HCT116 (cell line): ENCODE measurements around the gene DHRS7. TPM values are rescaled to one million over a fixed set of nuclear protein-coding genes. Genes with fewer than 3 reads are reported as not detected.

Experiments used
- ATAC-seq: fragments of 200-7000 bp; cut with Tn5 transposase; 2 replicates; pipeline ENCODE4 v1.9.1; 2020; ENCODE audit warnings: mild to moderate bottlenecking, moderate library complexity
- BruUV-seq: library from RNA; stranded (reverse); fragments of 400-500 nt; replicated peaks from 2 replicates; lab custom pipeline; 2021; lab: Mats Ljungman, UMichigan
- CTCF ChIA-PET: fragments of 300-600 bp; sonication (Branson Sonifier 250); formaldehyde crosslinking; loops from one replicate; lab custom pipeline; 2021; ENCODE audit warnings: antibody characterized with exemption; lab: Charles Lee
- POLR2A ChIA-PET: fragments of 300-600, 350-600 bp; sonication (Branson Sonifier 250); formaldehyde crosslinking; loops from one replicate; lab custom pipeline; 2021; ENCODE audit warnings: antibody characterized with exemption; lab: Charles Lee
- RAD21 ChIA-PET, 2 experiments: fragments of 300-600 bp; sonication (Branson Sonifier 250); formaldehyde crosslinking; loops; one replicate each; lab custom pipeline; 2023; ENCODE audit warnings: low total read pairs in 2 of 2; ENCODE audit not compliant: uncharacterized antibody in 2 of 2, unreplicated experiment in 2 of 2, low non-redundant PET in 1 of 2; lab: Charles Lee
- DNase-seq: peaks from one replicate; pipeline ENCODE4 v3.0.0-alpha.2; 2010; ENCODE audit warnings: low read depth, low spot score
- H2AFZ ChIP-seq: fragments of 200-600 bp; shearing (Covaris generic), sonication (generic); 2 replicates; pipeline ENCODE4 v1.6.1; 2017; ENCODE audit warnings: low read depth, mixed run types, mixed read lengths, antibody characterized with exemption, low read length; ENCODE audit not compliant: poor library complexity, severe bottlenecking
- H3K27ac ChIP-seq: 2 replicates; pipeline ENCODE4 v1.5.1; 2012; ENCODE audit warnings: low read depth, low read length
- H3K27me3 ChIP-seq: fragments of 200-600 bp; sonication (generic); 2 replicates; pipeline ENCODE4 v1.6.1; 2016; ENCODE audit warnings: mixed run types, low read length, mixed read lengths; ENCODE audit not compliant: insufficient read depth
- H3K36me3 ChIP-seq, 2 experiments: fragments of 200-500 bp in 1 of 2; fragments of 200-600 bp in 1 of 2; sonication (Bioruptor generic) in 1 of 2; sonication (generic) in 1 of 2; 2 replicates each; pipeline versions ENCODE4 v1.5.1 to v1.6.1; 2014 to 2016; ENCODE audit warnings: low read length in 2 of 2, inconsistent platforms in 1 of 2, mixed read lengths in 1 of 2, mixed run types in 1 of 2; ENCODE audit not compliant: insufficient read depth in 2 of 2, control insufficient read depth in 1 of 2
- H3K4me1 ChIP-seq, 2 experiments: fragments of 200-600 bp in 1 of 2; sonication (generic) in 1 of 2; 2 replicates each; pipeline versions ENCODE4 v1.5.1 to v1.6.1; 2012 to 2017; ENCODE audit warnings: low read length in 2 of 2, inconsistent platforms in 1 of 2, mild to moderate bottlenecking in 1 of 2, mixed read lengths in 1 of 2, mixed run types in 1 of 2, moderate library complexity in 1 of 2; ENCODE audit not compliant: insufficient read depth in 2 of 2, control insufficient read depth in 1 of 2
- H3K4me2 ChIP-seq: fragments of 200-600 bp; sonication (generic); 2 replicates; pipeline ENCODE4 v1.6.1; 2017; ENCODE audit warnings: mixed run types, low read length, mixed read lengths
- H3K4me3 ChIP-seq, 2 experiments: fragments of 200-600 bp in 1 of 2; sonication (generic) in 1 of 2; replicated peaks in 1 of 2; 2 replicates each; pipeline ENCODE4 v1.5.1; 2011 to 2016; ENCODE audit warnings: low read length in 2 of 2, control low read depth in 1 of 2, low read depth in 1 of 2, mild to moderate bottlenecking in 1 of 2, mixed read lengths in 1 of 2, mixed run types in 1 of 2
- H3K79me2 ChIP-seq: fragments of 200-600 bp; sonication (generic); 2 replicates; pipeline ENCODE4 v1.6.1; 2017; ENCODE audit warnings: mild to moderate bottlenecking, mixed run types, low read length, moderate library complexity, mixed read lengths; ENCODE audit not compliant: insufficient read depth
- H3K9ac ChIP-seq: fragments of 200-600 bp; sonication (generic); 2 replicates; pipeline ENCODE4 v1.6.1; 2016; ENCODE audit warnings: low read length, mixed read lengths
- H3K9me2 ChIP-seq: fragments of 200-600 bp; sonication (generic), shearing (Covaris generic); 2 replicates; pipeline ENCODE4 v1.6.1; 2017; ENCODE audit warnings: mixed run types, mild to moderate bottlenecking, moderate library complexity; ENCODE audit not compliant: insufficient read depth
- H3K9me3 ChIP-seq, 2 experiments: fragments of 200-500 bp in 1 of 2; fragments of 200-600 bp in 1 of 2; sonication (Bioruptor generic) in 1 of 2; sonication (generic) in 1 of 2; 2 replicates each; pipeline ENCODE4 v1.6.1; 2014 to 2017; ENCODE audit warnings: low read length in 2 of 2, mixed read lengths in 2 of 2, inconsistent platforms in 1 of 2, low read depth in 1 of 2, mild to moderate bottlenecking in 1 of 2, mixed run types in 1 of 2, moderate library complexity in 1 of 2; ENCODE audit not compliant: control insufficient read depth in 1 of 2, insufficient read depth in 1 of 2
- H4K20me1 ChIP-seq: fragments of 200-600 bp; sonication (generic), shearing (Covaris generic); 2 replicates; pipeline ENCODE4 v1.6.1; 2017; ENCODE audit warnings: mixed run types, mild to moderate bottlenecking, moderate library complexity; ENCODE audit not compliant: insufficient read depth
- ATF3 ChIP-seq: IDR thresholded peaks from 2 replicates; pipeline ENCODE4 v1.6.1; 2012
- EGR1 ChIP-seq: IDR thresholded peaks from 2 replicates; pipeline ENCODE4 v1.6.1; 2012; ENCODE audit warnings: low read depth
- FOSL1 ChIP-seq: IDR thresholded peaks from 2 replicates; pipeline ENCODE4 v1.6.1; 2012; ENCODE audit warnings: low read depth
- MAX ChIP-seq: IDR thresholded peaks from 2 replicates; pipeline ENCODE4 v1.6.1; 2012
- POLR2A ChIP-seq: IDR thresholded peaks from 2 replicates; pipeline ENCODE4 v1.7.0; 2011; ENCODE audit warnings: borderline replicate concordance; ENCODE audit not compliant: insufficient read depth, insufficient read length; ENCODE audit errors: extremely low read depth
- POLR2AphosphoS5 ChIP-seq: IDR thresholded peaks from 2 replicates; pipeline ENCODE4 v1.6.1; 2011; ENCODE audit warnings: mild to moderate bottlenecking, low read depth, low read length, moderate library complexity
- SIN3A ChIP-seq: IDR thresholded peaks from 2 replicates; pipeline ENCODE4 v1.6.1; 2012; ENCODE audit warnings: low read depth
- SP1 ChIP-seq: IDR thresholded peaks from 2 replicates; pipeline ENCODE4 v1.6.1; 2012; ENCODE audit warnings: low read depth
- TCF7L2 ChIP-seq: IDR thresholded peaks from 2 replicates; pipeline ENCODE4 v1.7.0; 2011; ENCODE audit warnings: borderline replicate concordance, inconsistent platforms; ENCODE audit not compliant: insufficient read depth, insufficient read length; ENCODE audit errors: extremely low read depth
- YY1 ChIP-seq: IDR thresholded peaks from 2 replicates; pipeline ENCODE4 v1.6.1; 2011; ENCODE audit warnings: low read length, low read depth, moderate library complexity, mild to moderate bottlenecking; ENCODE audit not compliant: insufficient replicate concordance; ENCODE audit errors: extremely low read depth
- ZNF274 ChIP-seq: fragments of 200-500 bp; sonication (Bioruptor generic); IDR thresholded peaks from 2 replicates; pipeline ENCODE4 v1.6.1; 2014; ENCODE audit warnings: mild to moderate bottlenecking, low read depth, low read length, inconsistent platforms
- intact Hi-C: fragments of 100-400 bp; cut with micrococcal nuclease; formaldehyde crosslinking; loops from 2 replicates; pipeline ENCODE4 v1.10.0; 2022
- total RNA-seq: library from RNA; stranded (reverse); gene quantifications from one replicate; pipeline ENCODE4 v1.2.1, GENCODE V29; 2021; ENCODE audit not compliant: unreplicated experiment
- TF ChIP-seq, protein P1 (sequence below): IDR thresholded peaks from 2 replicates; pipeline ENCODE4 v1.6.1; 2012; ENCODE audit warnings: low read depth
- TF ChIP-seq, protein P2 (sequence below): IDR thresholded peaks from 2 replicates; pipeline ENCODE4 v1.6.1; 2011; ENCODE audit warnings: mild to moderate bottlenecking, low read length, moderate library complexity; ENCODE audit not compliant: insufficient replicate concordance; ENCODE audit errors: extremely low read depth

DHRS7 gene
- total RNA-seq, 1 experiment from 2014 or later = 43.8 TPM

GRCh38 chr14:60179431-60179869 is 14.3 kb upstream of the DHRS7 start:
- Histone ChIP-seq H3K9ac (no peak overlapping the region), H3K4me1 (peaks cover 0 to 24% of the 10 kb centered on the region in 2 experiments; a peak in 2 of 4 replicates), H3K9me2 (no peaks in the 10 kb centered on the region), H2AFZ (peak overlapping the region; percentile 47), H3K36me3 (no peaks in the 10 kb centered on the region), H3K27ac (no peak overlapping the region), H3K27me3 (no peaks in the 10 kb centered on the region), H3K79me2 (no peaks in the 10 kb centered on the region), H3K4me3 (no peak overlapping the region), H3K4me2 (peak overlapping the region; percentile 24), H4K20me1 (no peaks in the 10 kb centered on the region), H3K9me3 (0 out of 4 replicates have a peak, but pooled peaks cover 0 to 5% of the 10 kb centered on the region in 2 experiments)
- ATAC-seq = peak; percentile 36; the same call in 1 of the 2 replicates
- ChIA-PET RAD21 (interaction anchor here in 1 of 2 experiments (0.6 kb wide), 1 partner anchor 175 kb away, joined by 3 read pairs; no protein-coding TSS in a partner anchor), POLR2A (interaction anchor here (0.5 kb wide), 1 partner anchor 457 kb away, joined by 4 read pairs; no protein-coding TSS in a partner anchor), CTCF (interaction anchor here (1.0 kb wide), 2 partner anchors 215 to 282 kb away, joined by 3 read pairs; no protein-coding TSS in a partner anchor)
- no peak for DNase-seq
- TF ChIP-seq FOSL1 (0 out of 2 replicates have a peak, but pooled peaks have one; percentile 4), EGR1 (no peak)
- intact Hi-C loops = no loop called here
- BruUV-seq = no TSS peak

DNA sequence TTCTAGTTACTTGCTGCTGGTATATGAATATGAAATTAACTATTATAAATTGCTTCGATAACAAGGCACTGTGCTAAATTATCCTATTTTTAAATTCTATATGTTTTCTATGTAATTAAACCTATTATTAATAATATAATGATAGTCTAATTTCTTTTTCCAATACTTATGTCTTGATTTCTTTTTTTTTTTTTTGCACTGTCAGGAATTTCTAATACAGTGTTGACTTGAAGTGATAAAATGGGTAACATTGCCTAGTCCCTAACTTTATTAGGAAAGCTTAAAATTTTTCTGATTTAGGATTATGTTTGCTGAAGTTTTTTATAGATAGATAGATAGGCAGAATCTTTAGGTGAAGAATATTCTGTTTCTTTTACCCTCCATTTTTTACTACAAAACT is 13.6 kb upstream of the DHRS7 start:
- H3K4me3 ChIP-seq = no peak overlapping the region
- intact Hi-C loops = no loop called here
- H3K9me3 ChIP-seq = 0 out of 4 replicates have a peak, but pooled peaks cover 0 to 5% of the 10 kb centered on the region in 2 experiments
- no peak overlapping the region for H3K27ac ChIP-seq
- no peak for ATAC-seq
- no peaks in the 10 kb centered on the region for H4K20me1 ChIP-seq
- no peak overlapping the region for H3K9ac ChIP-seq
- BruUV-seq = no TSS peak
- H2AFZ ChIP-seq = peak overlapping the region; percentile 47
- no peaks in the 10 kb centered on the region for H3K36me3 ChIP-seq
- no peaks in the 10 kb centered on the region for H3K79me2 ChIP-seq
- CTCF ChIA-PET = interaction anchor here (1.0 kb wide), 1 partner anchor 281 kb away, joined by 3 read pairs; no protein-coding TSS in a partner anchor
- H3K27me3 ChIP-seq = no peaks in the 10 kb centered on the region
- peak overlapping the region; percentile 24; the same call in 1 of the 2 replicates for H3K4me2 ChIP-seq
- no peaks in the 10 kb centered on the region for H3K9me2 ChIP-seq
- no peak for DNase-seq
- RAD21 ChIA-PET = interaction anchor here in 1 of 2 experiments (0.6 kb wide), 1 partner anchor 175 kb away, joined by 3 read pairs; no protein-coding TSS in a partner anchor
- POLR2A ChIA-PET = no interaction called here
- peaks cover 0 to 21% of the 10 kb centered on the region in 2 experiments; a peak in 2 of 4 replicates for H3K4me1 ChIP-seq
- TF ChIP-seq, protein P1, sequence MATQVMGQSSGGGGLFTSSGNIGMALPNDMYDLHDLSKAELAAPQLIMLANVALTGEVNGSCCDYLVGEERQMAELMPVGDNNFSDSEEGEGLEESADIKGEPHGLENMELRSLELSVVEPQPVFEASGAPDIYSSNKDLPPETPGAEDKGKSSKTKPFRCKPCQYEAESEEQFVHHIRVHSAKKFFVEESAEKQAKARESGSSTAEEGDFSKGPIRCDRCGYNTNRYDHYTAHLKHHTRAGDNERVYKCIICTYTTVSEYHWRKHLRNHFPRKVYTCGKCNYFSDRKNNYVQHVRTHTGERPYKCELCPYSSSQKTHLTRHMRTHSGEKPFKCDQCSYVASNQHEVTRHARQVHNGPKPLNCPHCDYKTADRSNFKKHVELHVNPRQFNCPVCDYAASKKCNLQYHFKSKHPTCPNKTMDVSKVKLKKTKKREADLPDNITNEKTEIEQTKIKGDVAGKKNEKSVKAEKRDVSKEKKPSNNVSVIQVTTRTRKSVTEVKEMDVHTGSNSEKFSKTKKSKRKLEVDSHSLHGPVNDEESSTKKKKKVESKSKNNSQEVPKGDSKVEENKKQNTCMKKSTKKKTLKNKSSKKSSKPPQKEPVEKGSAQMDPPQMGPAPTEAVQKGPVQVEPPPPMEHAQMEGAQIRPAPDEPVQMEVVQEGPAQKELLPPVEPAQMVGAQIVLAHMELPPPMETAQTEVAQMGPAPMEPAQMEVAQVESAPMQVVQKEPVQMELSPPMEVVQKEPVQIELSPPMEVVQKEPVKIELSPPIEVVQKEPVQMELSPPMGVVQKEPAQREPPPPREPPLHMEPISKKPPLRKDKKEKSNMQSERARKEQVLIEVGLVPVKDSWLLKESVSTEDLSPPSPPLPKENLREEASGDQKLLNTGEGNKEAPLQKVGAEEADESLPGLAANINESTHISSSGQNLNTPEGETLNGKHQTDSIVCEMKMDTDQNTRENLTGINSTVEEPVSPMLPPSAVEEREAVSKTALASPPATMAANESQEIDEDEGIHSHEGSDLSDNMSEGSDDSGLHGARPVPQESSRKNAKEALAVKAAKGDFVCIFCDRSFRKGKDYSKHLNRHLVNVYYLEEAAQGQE = no peak
- TF ChIP-seq POLR2AphosphoS5 (no peak), SP1 (no peak), SIN3A (no peak), YY1 (no peak), MAX (no peak), TCF7L2 (no peak), ATF3 (no peak), POLR2A (no peak), ZNF274 (no peak), FOSL1 (no peak)
- TF ChIP-seq, protein P2, sequence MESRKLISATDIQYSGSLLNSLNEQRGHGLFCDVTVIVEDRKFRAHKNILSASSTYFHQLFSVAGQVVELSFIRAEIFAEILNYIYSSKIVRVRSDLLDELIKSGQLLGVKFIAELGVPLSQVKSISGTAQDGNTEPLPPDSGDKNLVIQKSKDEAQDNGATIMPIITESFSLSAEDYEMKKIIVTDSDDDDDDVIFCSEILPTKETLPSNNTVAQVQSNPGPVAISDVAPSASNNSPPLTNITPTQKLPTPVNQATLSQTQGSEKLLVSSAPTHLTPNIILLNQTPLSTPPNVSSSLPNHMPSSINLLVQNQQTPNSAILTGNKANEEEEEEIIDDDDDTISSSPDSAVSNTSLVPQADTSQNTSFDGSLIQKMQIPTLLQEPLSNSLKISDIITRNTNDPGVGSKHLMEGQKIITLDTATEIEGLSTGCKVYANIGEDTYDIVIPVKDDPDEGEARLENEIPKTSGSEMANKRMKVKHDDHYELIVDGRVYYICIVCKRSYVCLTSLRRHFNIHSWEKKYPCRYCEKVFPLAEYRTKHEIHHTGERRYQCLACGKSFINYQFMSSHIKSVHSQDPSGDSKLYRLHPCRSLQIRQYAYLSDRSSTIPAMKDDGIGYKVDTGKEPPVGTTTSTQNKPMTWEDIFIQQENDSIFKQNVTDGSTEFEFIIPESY = no peak
